ENCODE results near the gene PLPPR1. TPM values are rescaled to one million over a fixed set of nuclear protein-coding genes. Genes with fewer than 3 reads are reported as not detected.

Gene PLPPR1
- polyA plus RNA-seq, 3 donors: not detected

- no peaks in the 10 kb centered on the region for H3K36me3 ChIP-seq (replicated peaks in 1 of 2; ENCODE audit: control insufficient read depth in 1 of 2, insufficient read depth in 2 of 2, low read length in 2 of 2)
- no peaks in the 10 kb centered on the region for H3K79me2 ChIP-seq (ENCODE audit: insufficient read depth, low read length)
- no peak overlapping the region for H3K27ac Mint-ChIP-seq
- H3K4me2 ChIP-seq (replicated peaks; ENCODE audit: extremely low read depth, low read length, poor library complexity, severe bottlenecking): no peak overlapping the region
- H3K9me3 Mint-ChIP-seq: peaks cover 0 to 6% (median 2%) of the 10 kb centered on the region in 7 donors
- H3K4me3 ChIP-seq (replicated peaks in 1 of 3; ENCODE audit: low read depth in 2 of 3, low read length in 3 of 3): no peak overlapping the region
- H3K36me3 Mint-ChIP-seq: no peaks in the 10 kb centered on the region
- H3K4me3 Mint-ChIP-seq: no peak overlapping the region
- no peaks in the 10 kb centered on the region for H3K4me1 Mint-ChIP-seq
- WGBS (ENCODE audit: insufficient coverage): no CpG with 5 or more reads among the region's 1 CpG
- H3K27ac ChIP-seq (ENCODE audit: low read depth in 1 of 2, low read length in 2 of 2): no peak overlapping the region
- no peaks in the 10 kb centered on the region for H4K20me1 ChIP-seq (ENCODE audit: insufficient read depth, low read length)
- H2AFZ ChIP-seq (ENCODE audit: insufficient read depth, low read depth, low read length, poor library complexity, severe bottlenecking): no peak overlapping the region
- no peak overlapping the region for H3K9ac ChIP-seq (ENCODE audit: insufficient read depth, low read length, poor library complexity, severe bottlenecking)
- intact Hi-C loops (cut with micrococcal nuclease): no loop called here
- no peaks in the 10 kb centered on the region for H3K4me1 ChIP-seq (ENCODE audit: control insufficient read depth in 1 of 2, insufficient read depth in 2 of 2, low read length in 2 of 2)
- H3K9me3 ChIP-seq (replicated peaks in 1 of 2; ENCODE audit: control insufficient read depth in 1 of 2, insufficient read depth in 1 of 2, low read length in 2 of 2): no peaks in the 10 kb centered on the region
- no peak for TF ChIP-seq CTCF (IDR thresholded peaks at IDR 0.05)
- no peaks in the 10 kb centered on the region for H3K27me3 ChIP-seq (ENCODE audit: control insufficient read depth in 2 of 2, insufficient read depth in 2 of 2, low read length in 2 of 2)
- DNase-seq: no peak
- peaks cover 0 to 3% (median 2%) of the 10 kb centered on the region in 3 donors for H3K27me3 Mint-ChIP-seq (ENCODE audit: low read depth in 3 of 3)
Observed at GRCh38 chr9:101229606-101230005, 201.1 kb downstream of the PLPPR1 start.

DNA sequence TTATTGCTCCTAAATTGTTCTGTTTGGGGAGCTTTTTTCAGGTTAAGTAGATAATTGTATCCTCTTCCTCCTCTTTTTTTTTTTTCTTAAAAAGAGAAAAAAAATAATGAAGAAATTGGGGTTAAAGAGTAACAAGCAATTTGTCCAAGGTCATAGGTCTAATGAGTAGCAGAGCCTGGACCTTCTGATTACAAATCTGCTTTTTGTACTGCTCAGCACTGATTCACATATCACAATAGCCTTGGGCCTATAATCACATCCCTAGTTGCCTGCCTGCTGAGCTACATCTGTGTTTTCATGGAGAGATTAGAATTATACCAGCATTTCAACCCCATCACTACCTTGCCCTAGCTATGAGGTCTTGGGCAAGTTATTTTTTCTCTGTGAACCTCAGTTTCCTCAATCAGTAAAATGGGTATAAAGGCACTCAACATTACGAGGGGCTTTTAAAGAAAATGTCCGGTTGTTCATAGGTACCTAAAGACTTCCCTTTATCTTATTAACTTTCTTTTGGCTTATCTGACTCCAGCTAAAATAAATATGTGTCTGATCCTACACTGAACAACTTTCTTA is 204.0 kb downstream of the PLPPR1 start:
- no peak overlapping the region for H3K27ac ChIP-seq (ENCODE audit: low read depth in 1 of 2, low read length in 2 of 2)
- no peaks in the 10 kb centered on the region for H3K9me3 ChIP-seq (replicated peaks in 1 of 2; ENCODE audit: control insufficient read depth in 1 of 2, insufficient read depth in 1 of 2, low read length in 2 of 2)
- DNase-seq: no peak
- H3K4me1 ChIP-seq (ENCODE audit: control insufficient read depth in 1 of 2, insufficient read depth in 2 of 2, low read length in 2 of 2): no peaks in the 10 kb centered on the region
- no peak overlapping the region for H3K4me3 ChIP-seq (replicated peaks in 1 of 3; ENCODE audit: low read depth in 2 of 3, low read length in 3 of 3)
- Mint-ChIP-seq H3K36me3 (no peaks in the 10 kb centered on the region), H3K4me1 (no peaks in the 10 kb centered on the region), H3K9me3 (peaks cover 0 to 5% (median 0%) of the 10 kb centered on the region in 7 donors), H3K4me3 (no peak overlapping the region), H3K27ac (no peak overlapping the region), H3K27me3 (ENCODE audit: low read depth in 3 of 3) (peaks cover 0 to 3% (median 2%) of the 10 kb centered on the region in 3 donors)
- H3K79me2 ChIP-seq (ENCODE audit: insufficient read depth, low read length): no peaks in the 10 kb centered on the region
- H3K4me2 ChIP-seq (replicated peaks; ENCODE audit: extremely low read depth, low read length, poor library complexity, severe bottlenecking): no peak overlapping the region
- intact Hi-C loops (cut with micrococcal nuclease): no loop called here
- no peak for TF ChIP-seq CTCF (IDR thresholded peaks at IDR 0.05)
- no peaks in the 10 kb centered on the region for H3K27me3 ChIP-seq (ENCODE audit: control insufficient read depth in 2 of 2, insufficient read depth in 2 of 2, low read length in 2 of 2)
- H2AFZ ChIP-seq (ENCODE audit: insufficient read depth, low read depth, low read length, poor library complexity, severe bottlenecking): no peak overlapping the region
- H4K20me1 ChIP-seq (ENCODE audit: insufficient read depth, low read length): no peaks in the 10 kb centered on the region
- no peak overlapping the region for H3K9ac ChIP-seq (ENCODE audit: insufficient read depth, low read length, poor library complexity, severe bottlenecking)
- H3K36me3 ChIP-seq (replicated peaks in 1 of 2; ENCODE audit: control insufficient read depth in 1 of 2, insufficient read depth in 2 of 2, low read length in 2 of 2): no peaks in the 10 kb centered on the region
- no CpG with 5 or more reads among the region's 2 CpGs for WGBS (ENCODE audit: insufficient coverage)

Data from CD14-positive monocyte (primary cell).